Neuronal stem cell (in vitro differentiated cells): ENCODE measurements around the gene SLC34A3.

Source experiments
- DNase-seq: peaks from one replicate; pipeline ENCODE4 v3.0.0-alpha.2; 2013; ENCODE audit warnings: low spot score
- H2AFZ ChIP-seq: one replicate; pipeline ENCODE4 v1.6.1; 2013; ENCODE audit warnings: mild to moderate bottlenecking, low read length, inconsistent platforms
- H2AK5ac ChIP-seq: 2 replicates; pipeline ENCODE4 v1.6.1; 2013; ENCODE audit warnings: low read depth, mild to moderate bottlenecking, inconsistent platforms, low read length, moderate library complexity, mixed read lengths
- H2BK120ac ChIP-seq: 2 replicates; pipeline ENCODE4 v1.6.1; 2013; ENCODE audit warnings: low read depth, mild to moderate bottlenecking, inconsistent platforms, low read length, moderate library complexity, mixed read lengths
- H2BK12ac ChIP-seq: one replicate; pipeline ENCODE4 v1.6.1; 2013; ENCODE audit warnings: low read length, inconsistent platforms
- H2BK15ac ChIP-seq: 2 replicates; pipeline ENCODE4 v1.6.1; 2013; ENCODE audit warnings: mild to moderate bottlenecking, low read length, inconsistent platforms, mixed read lengths
- H2BK5ac ChIP-seq: one replicate; pipeline ENCODE4 v1.6.1; 2013; ENCODE audit warnings: inconsistent platforms, mild to moderate bottlenecking, low read length, moderate library complexity
- H3K14ac ChIP-seq: one replicate; pipeline ENCODE4 v1.6.1; 2013; ENCODE audit warnings: low read length, inconsistent platforms
- H3K18ac ChIP-seq: 2 replicates; pipeline ENCODE4 v1.6.1; 2013; ENCODE audit warnings: low read length, inconsistent platforms
- H3K23ac ChIP-seq: 2 replicates; pipeline ENCODE4 v1.6.1; 2013; ENCODE audit warnings: low read depth, mild to moderate bottlenecking, mixed read lengths, low read length, inconsistent platforms; ENCODE audit not compliant: poor library complexity
- H3K27ac ChIP-seq: replicated peaks from 3 replicates; pipeline ENCODE4 v1.5.1; 2013; ENCODE audit warnings: low read length, inconsistent platforms
- H3K27me3 ChIP-seq, 3 experiments: 2 replicates each; pipeline ENCODE4 v1.6.1; 2013; ENCODE audit warnings: low read length in 3 of 3, mild to moderate bottlenecking in 2 of 3, inconsistent platforms in 1 of 3, low read depth in 1 of 3, mixed read lengths in 1 of 3, moderate library complexity in 1 of 3; ENCODE audit not compliant: control insufficient read depth in 3 of 3, insufficient read depth in 3 of 3
- H3K36me3 ChIP-seq, 2 donors: replicated peaks in 1 of 2; 2 replicates each; pipeline ENCODE4 v1.6.1; 2013; ENCODE audit warnings: low read length in 2 of 2; ENCODE audit not compliant: control insufficient read depth in 2 of 2, insufficient read depth in 2 of 2
- H3K4ac ChIP-seq: 2 replicates; pipeline ENCODE4 v1.6.1; 2013; ENCODE audit warnings: inconsistent platforms, mild to moderate bottlenecking, low read length, moderate library complexity
- H3K4me1 ChIP-seq, 2 donors: 1 replicate in 1 of 2; 2 replicates in 1 of 2; pipeline ENCODE4 v1.6.1; 2013; ENCODE audit warnings: low read length in 2 of 2, low read depth in 1 of 2; ENCODE audit not compliant: control insufficient read depth in 2 of 2, insufficient read depth in 1 of 2
- H3K4me2 ChIP-seq: one replicate; pipeline ENCODE4 v1.6.1; 2013; ENCODE audit warnings: mild to moderate bottlenecking, low read length, inconsistent platforms; ENCODE audit not compliant: insufficient read depth, poor library complexity, severe bottlenecking
- H3K4me3 ChIP-seq, 2 donors: 2 replicates each; pipeline ENCODE4 v1.5.1; 2013; ENCODE audit warnings: low read length in 2 of 2, mild to moderate bottlenecking in 2 of 2, inconsistent platforms in 1 of 2, moderate library complexity in 1 of 2
- H3K79me1 ChIP-seq: one replicate; pipeline ENCODE4 v1.6.1; 2013; ENCODE audit warnings: low read depth, mild to moderate bottlenecking, inconsistent platforms, low read length, moderate library complexity
- H3K9ac ChIP-seq: one replicate; pipeline ENCODE4 v1.6.1; 2013; ENCODE audit warnings: mild to moderate bottlenecking, low read depth, low read length, inconsistent platforms; ENCODE audit not compliant: poor library complexity
- H3K9me3 ChIP-seq, 2 donors: replicated peaks in 1 of 2; 2 replicates each; pipeline versions ENCODE3 to v1.6.1; 2013; ENCODE audit warnings: low read length in 2 of 2, mild to moderate bottlenecking in 2 of 2, inconsistent platforms in 1 of 2, low read depth in 1 of 2, mixed read lengths in 1 of 2, moderate library complexity in 1 of 2; ENCODE audit not compliant: control insufficient read depth in 2 of 2, insufficient read depth in 1 of 2
- H4K8ac ChIP-seq: one replicate; pipeline ENCODE4 v1.6.1; 2013; ENCODE audit warnings: low read depth, mild to moderate bottlenecking, inconsistent platforms, low read length, moderate library complexity
- H4K91ac ChIP-seq: one replicate; pipeline ENCODE4 v1.6.1; 2013; ENCODE audit warnings: low read length, low read depth, mild to moderate bottlenecking, inconsistent platforms; ENCODE audit not compliant: poor library complexity
- WGBS, 2 donors: extraction: QIAGEN DNeasy Blood & Tissue Kit; methylation state at CpG; one replicate each; pipeline ENCODE4 v1.1.7; 2013; ENCODE audit warnings: missing lambda C conversion rate in 2 of 2, mixed read lengths in 1 of 2; ENCODE audit not compliant: insufficient read length in 2 of 2, insufficient replicate concordance in 1 of 2; ENCODE audit errors: extremely low coverage in 2 of 2; 5-methylcytosine and 5-hydroxymethylcytosine counted together

The SLC34A3 gene

DNA sequence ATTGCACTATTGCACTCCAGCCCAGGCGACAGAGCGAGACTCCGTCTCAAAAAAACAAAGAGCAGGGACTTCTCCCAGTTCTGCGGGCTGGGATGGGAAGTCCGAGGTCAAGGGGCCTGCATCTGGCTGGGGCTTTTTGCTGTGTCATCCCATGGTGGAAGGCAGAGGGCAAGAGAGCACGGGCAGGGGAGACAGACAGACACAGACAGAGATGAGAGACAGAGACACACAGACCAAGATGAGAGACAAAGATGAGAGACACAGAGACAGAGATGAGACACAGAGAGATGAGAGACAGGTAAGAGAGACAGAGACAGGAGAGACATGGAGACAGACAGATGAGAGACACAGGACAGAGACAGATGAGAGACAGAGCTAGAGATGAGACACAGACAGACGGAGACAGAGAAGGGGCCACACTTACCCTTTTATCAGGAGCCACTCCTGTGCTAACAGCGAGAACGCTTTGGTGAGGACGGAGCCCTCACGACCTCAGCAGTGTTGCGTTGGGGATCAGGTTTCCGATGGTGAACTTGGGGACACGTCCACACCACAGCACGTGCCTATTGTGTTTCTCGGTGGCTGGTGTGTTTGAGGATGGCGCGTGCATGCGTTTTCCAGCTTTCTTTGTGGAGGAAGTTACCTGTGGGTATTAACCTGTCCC is 38.0 kb downstream of the SLC34A3 start:
- H2BK5ac ChIP-seq, result no peak overlapping the region
- H3K27ac ChIP-seq, result no peak overlapping the region
- H3K36me3 ChIP-seq, result peaks cover 43 to 90% of the 10 kb centered on the region in 2 donors

DNA sequence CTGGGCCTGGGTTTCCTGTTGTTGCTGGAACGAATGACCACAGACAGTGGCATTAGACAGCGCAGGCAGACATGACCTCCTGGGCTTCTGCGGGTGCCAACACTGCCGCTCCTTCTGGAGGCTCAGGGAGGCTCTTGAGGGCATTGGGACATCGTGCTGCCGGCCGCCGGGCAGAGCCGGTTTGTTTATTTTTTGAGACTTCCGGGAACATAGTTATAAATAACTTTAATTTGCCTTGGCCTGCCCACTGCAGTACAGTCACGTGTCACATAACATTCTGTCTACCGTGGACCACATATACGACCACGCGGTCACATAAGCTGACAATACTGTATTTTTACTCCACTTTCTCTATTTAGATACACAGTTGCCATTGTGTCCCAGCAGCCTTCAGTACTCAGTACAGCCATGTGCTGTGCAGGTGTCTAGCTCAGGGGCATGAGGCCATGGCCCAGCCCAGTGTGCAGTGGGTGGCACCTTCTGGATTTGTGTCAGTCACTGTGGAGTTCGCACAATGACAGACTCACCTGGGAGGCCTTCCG is 38.6 kb downstream of the SLC34A3 start:
- no peaks in the 10 kb centered on the region for H3K27me3 ChIP-seq
- H3K36me3 ChIP-seq, result peaks cover 41 to 89% of the 10 kb centered on the region in 2 donors
- H3K4ac ChIP-seq, result no peak overlapping the region
- no peak overlapping the region for H2BK12ac ChIP-seq
- no CpG with 5 or more reads among the region's 17 CpGs for WGBS, 2 donors
- no peak overlapping the region for H3K27ac ChIP-seq
- H3K4me2 ChIP-seq, result no peak overlapping the region
- no peak for DNase-seq
- no peak overlapping the region for H4K91ac ChIP-seq
- no peaks in the 10 kb centered on the region for H3K9me3 ChIP-seq
- no peak overlapping the region for H2BK120ac ChIP-seq
- H3K14ac ChIP-seq, result no peak overlapping the region
- H3K23ac ChIP-seq, result no peak overlapping the region
- no peaks in the 10 kb centered on the region for H3K4me1 ChIP-seq
- H3K4me3 ChIP-seq, result no peak overlapping the region
- no peak overlapping the region for H2AFZ ChIP-seq
- no peak overlapping the region for H2BK5ac ChIP-seq
- peaks cover 8% of the 10 kb centered on the region for H3K79me1 ChIP-seq
- H3K18ac ChIP-seq, result no peak overlapping the region
- H2BK15ac ChIP-seq, result no peak overlapping the region
- H2AK5ac ChIP-seq, result no peak overlapping the region
- no peak overlapping the region for H3K9ac ChIP-seq
- H4K8ac ChIP-seq, result no peak overlapping the region

More for the DNA sequence above, 38.0 kb downstream of the SLC34A3 start:
- Histone ChIP-seq H3K27me3 (no peaks in the 10 kb centered on the region), H3K4ac (no peak overlapping the region), H3K9ac (no peak overlapping the region), H3K23ac (no peak overlapping the region), H3K4me2 (no peak overlapping the region), H2AK5ac (no peak overlapping the region), H2AFZ (no peak overlapping the region), H2BK12ac (no peak overlapping the region), H2BK120ac (no peak overlapping the region), H3K4me3 (no peak overlapping the region), H2BK15ac (no peak overlapping the region), H3K4me1 (no peaks in the 10 kb centered on the region), H3K9me3 (no peaks in the 10 kb centered on the region), H4K91ac (no peak overlapping the region), H3K18ac (no peak overlapping the region), H4K8ac (no peak overlapping the region), H3K79me1 (peaks cover 8% of the 10 kb centered on the region), H3K14ac (no peak overlapping the region)
- WGBS, 2 donors, result no CpG with 5 or more reads among the region's 19 CpGs
- no peak for DNase-seq

DNA sequence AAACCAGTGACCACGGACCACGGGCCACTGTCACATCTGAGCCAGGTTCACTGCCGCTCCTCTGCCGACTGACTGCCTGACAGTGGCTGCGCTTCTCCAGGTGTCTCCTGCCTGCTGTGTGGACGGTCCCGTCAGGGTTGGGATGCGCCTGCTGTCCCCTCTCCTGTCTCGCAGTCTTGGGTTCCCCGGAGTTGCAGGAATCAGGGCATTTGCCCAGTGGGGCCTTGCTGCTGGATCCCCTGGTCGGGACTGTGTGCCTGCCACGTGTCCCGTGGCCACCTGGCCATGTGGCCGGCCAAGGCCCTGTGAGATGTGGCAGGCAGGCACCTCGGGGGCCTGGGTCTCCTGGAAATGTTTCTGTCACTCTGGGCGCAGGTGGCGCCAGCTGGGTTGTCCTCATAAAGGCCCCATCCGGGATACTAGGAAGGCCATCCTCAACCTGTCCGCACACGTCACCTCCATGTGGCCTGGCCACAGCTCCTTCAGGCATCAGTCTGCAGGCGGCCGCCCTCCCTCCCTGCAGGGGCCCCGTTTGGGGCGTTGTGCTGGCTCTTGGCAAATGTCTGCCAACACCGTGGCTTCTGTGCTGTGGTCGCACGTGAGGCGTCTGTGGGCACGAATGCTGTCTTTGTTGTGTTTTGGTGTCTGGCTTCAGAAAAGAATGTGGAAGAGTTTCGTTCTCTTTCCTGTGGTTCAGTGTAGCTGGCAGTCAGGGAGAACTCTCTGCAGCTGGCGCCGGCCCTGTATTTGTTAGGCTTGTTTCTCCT is 40.4 kb downstream of the SLC34A3 start:
- Histone ChIP-seq H3K36me3 (peaks cover 34 to 72% of the 10 kb centered on the region in 2 donors), H3K18ac (no peak overlapping the region), H3K4me1 (peaks cover 0 to 3% of the 10 kb centered on the region in 2 donors), H3K23ac (peak overlapping the region; percentile 73), H3K9me3 (no peaks in the 10 kb centered on the region), H2BK15ac (no peak overlapping the region), H2AFZ (no peak overlapping the region), H2BK12ac (no peak overlapping the region), H3K4me2 (no peak overlapping the region), H3K4me3 (no peak overlapping the region), H3K14ac (no peak overlapping the region), H3K9ac (no peak overlapping the region), H3K27me3 (no peaks in the 10 kb centered on the region), H2AK5ac (no peak overlapping the region), H3K4ac (no peak overlapping the region), H2BK120ac (no peak overlapping the region), H3K27ac (no peak overlapping the region), H4K91ac (no peak overlapping the region), H3K79me1 (peaks cover 5% of the 10 kb centered on the region), H2BK5ac (no peak overlapping the region), H4K8ac (no peak overlapping the region)
- DNase-seq, result no peak
- WGBS, 2 donors, result no CpG with 5 or more reads among the region's 32 CpGs

DNA sequence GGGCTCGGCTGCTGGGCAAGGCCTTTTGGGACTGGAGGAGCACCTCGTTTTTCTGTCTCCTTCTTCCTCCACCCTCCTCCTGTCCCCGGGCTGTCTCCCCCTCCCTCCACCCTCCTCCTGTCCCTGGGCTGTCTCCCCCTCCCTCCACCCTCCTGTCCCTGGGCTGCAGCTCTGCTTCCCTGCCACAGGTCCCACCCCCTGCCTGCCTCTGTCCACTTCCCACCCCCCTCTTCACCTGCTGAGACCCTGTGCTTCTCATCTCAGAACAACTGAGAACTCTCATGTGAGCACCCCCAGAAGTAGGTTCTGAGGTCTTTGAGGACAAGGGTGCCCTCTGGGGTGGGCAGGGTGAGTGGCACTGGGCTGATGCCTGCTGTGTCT is 41.0 kb downstream of the SLC34A3 start:
- H3K36me3 ChIP-seq, result peaks cover 31 to 66% of the 10 kb centered on the region in 2 donors
- WGBS, 2 donors, result no CpG with 5 or more reads among the region's 3 CpGs
- peak overlapping the region; percentile 11 for H3K4me2 ChIP-seq
- H3K4ac ChIP-seq, result no peak overlapping the region
- H2BK15ac ChIP-seq, result no peak overlapping the region
- H4K8ac ChIP-seq, result no peak overlapping the region
- no peak overlapping the region for H2AK5ac ChIP-seq
- no peak overlapping the region for H3K23ac ChIP-seq
- no peak overlapping the region for H2BK5ac ChIP-seq
- no peak overlapping the region for H3K14ac ChIP-seq
- peaks cover 2 to 7% of the 10 kb centered on the region in 2 donors for H3K4me1 ChIP-seq
- no peak overlapping the region for H2BK120ac ChIP-seq
- H3K27ac ChIP-seq, result no peak overlapping the region
- H3K27me3 ChIP-seq, result no peaks in the 10 kb centered on the region
- no peaks in the 10 kb centered on the region for H3K9me3 ChIP-seq
- no peak overlapping the region for H4K91ac ChIP-seq
- H3K9ac ChIP-seq, result no peak overlapping the region
- H3K18ac ChIP-seq, result no peak overlapping the region
- H3K79me1 ChIP-seq, result peaks cover 4% of the 10 kb centered on the region
- DNase-seq, result no peak
- no peak overlapping the region for H2AFZ ChIP-seq
- no peak overlapping the region for H2BK12ac ChIP-seq
- H3K4me3 ChIP-seq, result no peak overlapping the region
